ENCODE data around the gene MMRN2. TPM values are rescaled to one million over a fixed set of nuclear protein-coding genes. Genes with fewer than 3 reads are reported as not detected.
"Not testable (repeated sequence)": the region's sequence is repeated elsewhere in the genome, so short reads cannot be mapped to it uniquely, and the experiment has no call there.

The MMRN2 gene
- total RNA-seq (10 to 100 TPM; 11.0 to 12.1 TPM), polyA plus RNA-seq (1 to 10 TPM; 1.7 to 6.2 TPM)

- DNase-seq (ENCODE audit: low spot score), result no peak
- Histone ChIP-seq H3K9ac (ENCODE audit: low read depth in 1 of 2, low read length in 2 of 2) (peak within 1 kb of the TSS in 1 of 2 donors; percentile 14), H3K4me3 (ENCODE audit: low read depth in 1 of 3, low read length in 3 of 3) (peak within 1 kb of the TSS in 1 of 3 donors; percentile 17), H3K4me1 (ENCODE audit: control insufficient read depth in 4 of 4, insufficient read depth in 4 of 4, low read length in 3 of 4) (peaks cover 2 to 28% (median 15%) of the 10 kb centered on the region in 4 donors), H3K9me3 (ENCODE audit: control insufficient read depth in 4 of 4, low read length in 3 of 4) (no peaks in the 10 kb centered on the region), H3K36me3 (ENCODE audit: control insufficient read depth in 4 of 4, insufficient read depth in 3 of 4, low read depth in 1 of 4, low read length in 3 of 4) (no peaks in the 10 kb centered on the region), H3K27ac (ENCODE audit: low read depth in 1 of 2, low read length in 2 of 2) (peak within 1 kb of the TSS; percentile 21 to 65), H3K27me3 (ENCODE audit: control insufficient read depth in 4 of 4, insufficient read depth in 4 of 4, low read length in 3 of 4) (no peaks in the 10 kb centered on the region)
- 77% methylated on average over 9 of the region's 9 CpGs for WGBS
- TF ChIP-seq NR2F2 (IDR thresholded peaks at IDR 0.05) (peak; percentile 54), CTCF (IDR thresholded peaks at IDR 0.05; ENCODE audit: low read depth, low read length, missing input control) (no peak)
Observed at GRCh38 chr10:86957471-86958115, at the start of gene MMRN2. Gene MMRN2, minus strand, starts transcription at chr10:86957615. Its CDS starts 74 bp downstream, at chr10:86957541.

- DNase-seq (ENCODE audit: low spot score); H3K27me3 ChIP-seq (ENCODE audit: control insufficient read depth in 4 of 4, insufficient read depth in 4 of 4, low read length in 3 of 4); H3K9ac ChIP-seq (ENCODE audit: low read depth in 1 of 2, low read length in 2 of 2); H3K9me3 ChIP-seq (ENCODE audit: control insufficient read depth in 4 of 4, low read length in 3 of 4); H3K27ac ChIP-seq (ENCODE audit: low read depth in 1 of 2, low read length in 2 of 2); H3K36me3 ChIP-seq (ENCODE audit: control insufficient read depth in 4 of 4, insufficient read depth in 3 of 4, low read depth in 1 of 4, low read length in 3 of 4); H3K4me3 ChIP-seq (ENCODE audit: low read depth in 1 of 3, low read length in 3 of 3); H3K4me1 ChIP-seq (ENCODE audit: control insufficient read depth in 4 of 4, insufficient read depth in 4 of 4, low read length in 3 of 4): not testable (repeated sequence)
- 32% methylated on average over 1 of the region's 1 CpG for WGBS
Observed at GRCh38 chr10:87007124-87007523, 49.7 kb upstream of the MMRN2 start.

- TF ChIP-seq CTCF (IDR thresholded peaks at IDR 0.05; ENCODE audit: low read depth, low read length, missing input control), result no peak
- TF ChIP-seq FOXA2 (IDR thresholded peaks at IDR 0.05), result no peak
- TF ChIP-seq FOXA1 (IDR thresholded peaks at IDR 0.05), result no peak
- TF ChIP-seq SP1 (IDR thresholded peaks at IDR 0.05), result no peak
- TF ChIP-seq RAD21 (IDR thresholded peaks at IDR 0.05), result no peak
- H3K27ac ChIP-seq (ENCODE audit: low read depth in 1 of 2, low read length in 2 of 2), result no peak overlapping the region
Observed at GRCh38 chr10:87000491-87000890, 43.1 kb upstream of the MMRN2 start.

GRCh38 chr10:86999802-87000403 lies 42.5 kb upstream of the MMRN2 start:
- H3K4me1 ChIP-seq (ENCODE audit: control insufficient read depth in 4 of 4, insufficient read depth in 4 of 4, low read length in 3 of 4); H3K27ac ChIP-seq (ENCODE audit: low read depth in 1 of 2, low read length in 2 of 2); H3K9me3 ChIP-seq (ENCODE audit: control insufficient read depth in 4 of 4, low read length in 3 of 4); H3K36me3 ChIP-seq (ENCODE audit: control insufficient read depth in 4 of 4, insufficient read depth in 3 of 4, low read depth in 1 of 4, low read length in 3 of 4); H3K27me3 ChIP-seq (ENCODE audit: control insufficient read depth in 4 of 4, insufficient read depth in 4 of 4, low read length in 3 of 4); H3K4me3 ChIP-seq (ENCODE audit: low read depth in 1 of 3, low read length in 3 of 3); H3K9ac ChIP-seq (ENCODE audit: low read depth in 1 of 2, low read length in 2 of 2); DNase-seq (ENCODE audit: low spot score): not testable (repeated sequence)
- WGBS, result 83% methylated on average over 6 of the region's 6 CpGs

More at GRCh38 chr10:87000491-87000890, 43.1 kb upstream of the MMRN2 start:
- DNase-seq (ENCODE audit: low spot score), result no peak
- Histone ChIP-seq H3K36me3 (ENCODE audit: control insufficient read depth in 4 of 4, insufficient read depth in 3 of 4, low read depth in 1 of 4, low read length in 3 of 4) (no peaks in the 10 kb centered on the region), H3K4me3 (ENCODE audit: low read depth in 1 of 3, low read length in 3 of 3) (no peak overlapping the region), H3K9me3 (ENCODE audit: control insufficient read depth in 4 of 4, low read length in 3 of 4) (no peaks in the 10 kb centered on the region), H3K4me1 (ENCODE audit: control insufficient read depth in 4 of 4, insufficient read depth in 4 of 4, low read length in 3 of 4) (no peaks in the 10 kb centered on the region), H3K9ac (ENCODE audit: low read depth in 1 of 2, low read length in 2 of 2) (no peak overlapping the region), H3K27me3 (ENCODE audit: control insufficient read depth in 4 of 4, insufficient read depth in 4 of 4, low read length in 3 of 4) (no peaks in the 10 kb centered on the region)
- 75% methylated on average over 3 of the region's 3 CpGs for WGBS

Measured in liver (tissue), 9 donors.